HG03280 (cell line): Measurements from ENCODE around the gene KCNJ14.

Experiments used
- ATAC-seq: cut with Tn5 transposase; IDR thresholded peaks from one replicate; pipeline ENCODE4 v1.9.1; 2021; ENCODE audit warnings: mild to moderate bottlenecking, moderate library complexity; ENCODE audit not compliant: unreplicated experiment

KCNJ14 gene

DNA sequence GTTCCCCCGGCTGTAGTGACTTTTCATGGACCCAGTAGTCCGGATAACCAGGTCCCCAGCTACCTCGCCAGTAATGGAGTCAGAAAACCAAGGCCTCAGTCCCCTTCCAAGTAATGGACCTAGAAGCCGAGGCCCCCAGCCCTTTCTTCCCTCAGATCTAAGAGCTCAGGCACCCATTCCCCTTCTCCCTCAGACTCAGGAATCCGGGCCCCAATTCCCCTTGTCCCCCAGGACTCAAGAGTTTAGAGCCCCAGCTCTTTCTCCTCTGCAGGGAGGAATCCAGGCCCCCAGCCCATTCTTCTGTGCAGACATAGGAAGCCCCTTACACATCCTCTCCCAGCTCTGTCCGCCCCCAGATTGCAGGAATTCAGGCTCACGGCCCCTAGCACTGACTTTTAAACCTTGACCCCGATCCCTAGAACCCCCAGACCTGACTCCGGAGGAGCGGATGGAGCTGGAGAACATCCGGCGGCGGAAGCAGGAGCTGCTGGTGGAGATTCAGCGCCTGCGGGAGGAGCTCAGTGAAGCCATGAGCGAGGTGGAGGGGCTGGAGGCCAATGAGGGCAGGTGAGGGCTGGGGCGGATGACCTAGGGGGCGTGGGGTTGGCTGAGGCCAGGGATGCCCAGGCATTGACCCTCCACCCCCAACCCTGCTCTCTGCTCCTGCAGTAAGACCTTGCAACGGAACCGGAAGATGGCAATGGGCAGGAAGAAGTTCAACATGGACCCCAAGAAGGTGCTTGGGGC is 14.7 kb downstream of the KCNJ14 start:
- no peak for ATAC-seq

GRCh38 chr19:48470856-48471255 is 15.5 kb downstream of the KCNJ14 start:
- ATAC-seq: no peak

DNA sequence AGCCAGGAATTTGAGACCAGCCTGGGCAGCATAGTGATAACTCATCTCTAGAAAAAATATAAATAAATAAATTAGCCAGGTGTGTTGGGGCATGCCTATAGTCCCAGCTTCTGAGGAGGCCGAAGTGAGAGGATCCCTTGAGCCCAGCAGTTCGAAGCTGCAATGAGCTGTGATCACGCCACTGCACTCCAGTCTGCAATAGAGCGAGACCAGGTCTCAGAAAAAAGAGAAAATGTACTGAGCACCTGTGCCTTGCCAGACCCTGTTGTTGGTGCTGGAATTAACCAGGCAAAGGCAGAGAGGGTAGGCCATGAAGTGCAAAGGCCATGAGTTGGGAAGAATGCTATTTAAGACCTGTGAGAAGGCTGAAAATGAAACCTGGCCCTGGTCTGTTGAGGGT is 16.5 kb downstream of the KCNJ14 start:
- ATAC-seq: no peak

DNA sequence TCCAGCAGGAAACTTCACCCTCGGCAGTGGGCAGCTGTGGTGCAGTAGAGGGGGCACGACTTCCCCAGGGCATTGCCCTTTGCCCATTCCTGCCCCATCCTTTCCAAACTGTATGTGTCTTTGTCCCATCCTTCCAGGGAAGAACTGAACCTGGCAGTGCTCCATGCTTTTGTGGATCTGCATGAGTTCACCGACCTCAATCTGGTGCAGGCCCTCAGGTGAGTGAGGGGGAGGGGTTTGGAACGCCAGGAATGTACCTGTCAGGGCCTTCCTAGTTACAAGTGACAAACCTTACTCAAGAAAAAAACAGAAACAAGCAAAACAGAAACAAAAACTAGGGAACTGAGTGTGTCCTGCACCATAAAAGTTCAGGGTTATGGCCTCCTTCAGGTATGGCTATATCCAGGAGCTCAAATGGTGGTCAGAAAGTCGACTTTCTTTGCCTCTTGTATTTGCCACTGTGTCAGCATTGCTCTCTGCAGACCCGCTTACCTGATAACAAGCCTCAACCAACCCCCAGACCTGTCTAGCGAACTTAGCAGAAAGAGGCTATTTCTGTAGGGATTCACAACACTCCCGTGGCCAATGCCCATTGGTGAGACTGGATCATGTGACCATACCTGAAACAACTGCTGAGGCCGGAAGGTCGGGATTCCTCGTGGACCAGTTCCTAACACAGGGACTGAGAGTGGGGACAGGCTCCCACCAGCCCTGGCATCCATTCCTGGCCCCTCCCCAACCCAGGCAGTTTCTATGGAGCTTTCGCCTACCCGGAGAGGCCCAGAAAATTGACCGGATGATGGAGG is 18.0 kb downstream of the KCNJ14 start:
- ATAC-seq: no peak

GRCh38 chr19:48474084-48474592 is 18.8 kb downstream of the KCNJ14 start:
- no peak for ATAC-seq

DNA sequence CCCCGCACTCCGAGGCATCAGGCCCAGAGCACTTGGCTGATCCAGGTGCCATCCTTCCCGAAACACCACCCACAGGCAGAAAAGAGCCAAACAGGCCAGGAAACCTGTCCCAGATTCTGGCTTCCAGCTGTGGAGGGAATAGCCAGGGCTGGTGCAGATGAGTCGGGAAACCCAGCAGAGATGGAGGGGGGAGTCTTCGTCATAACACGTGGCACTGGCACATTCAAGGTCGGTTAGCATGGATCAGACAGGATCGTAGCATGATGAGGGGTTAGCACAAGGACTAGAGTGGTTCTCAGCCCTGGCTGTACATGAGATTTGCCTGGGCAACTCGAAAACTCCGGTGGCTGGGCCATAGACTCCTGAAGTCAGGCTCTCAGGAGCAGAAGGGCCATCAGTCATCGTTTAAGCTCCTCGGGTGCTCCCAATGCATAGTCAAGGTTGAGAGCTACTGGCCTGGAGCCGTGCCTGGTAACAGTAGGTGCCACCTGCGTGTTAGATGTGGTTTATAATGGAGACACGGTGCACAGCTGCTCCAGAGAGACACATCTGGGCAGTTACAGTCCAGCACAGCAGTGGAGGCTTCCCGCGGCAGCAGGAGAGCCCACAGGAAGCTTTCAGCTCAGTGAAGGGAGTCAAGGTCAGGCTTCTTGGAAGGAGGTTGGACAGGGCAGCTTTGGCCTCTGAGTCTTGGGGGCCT is 20.1 kb downstream of the KCNJ14 start:
- ATAC-seq: no peak

DNA sequence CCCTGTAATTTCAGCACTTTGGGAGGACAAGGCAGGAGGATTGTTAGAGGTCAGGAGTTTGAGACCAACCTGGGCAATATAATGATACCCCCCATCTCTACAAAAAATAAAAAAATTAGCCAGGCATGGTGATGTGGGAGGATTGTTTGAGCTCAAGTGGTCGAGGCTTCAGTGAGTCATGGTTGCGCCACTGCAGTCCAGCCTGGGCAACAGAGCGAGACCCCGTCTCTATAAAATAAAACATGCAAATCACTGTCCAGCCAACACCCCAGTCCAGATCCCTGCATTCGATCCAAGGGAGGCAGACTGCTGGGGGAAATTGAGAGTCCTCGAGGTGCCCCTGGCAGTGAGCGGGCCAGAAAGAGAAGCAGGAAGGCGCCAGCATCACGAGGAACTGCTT is 20.8 kb downstream of the KCNJ14 start:
- no peak for ATAC-seq

DNA sequence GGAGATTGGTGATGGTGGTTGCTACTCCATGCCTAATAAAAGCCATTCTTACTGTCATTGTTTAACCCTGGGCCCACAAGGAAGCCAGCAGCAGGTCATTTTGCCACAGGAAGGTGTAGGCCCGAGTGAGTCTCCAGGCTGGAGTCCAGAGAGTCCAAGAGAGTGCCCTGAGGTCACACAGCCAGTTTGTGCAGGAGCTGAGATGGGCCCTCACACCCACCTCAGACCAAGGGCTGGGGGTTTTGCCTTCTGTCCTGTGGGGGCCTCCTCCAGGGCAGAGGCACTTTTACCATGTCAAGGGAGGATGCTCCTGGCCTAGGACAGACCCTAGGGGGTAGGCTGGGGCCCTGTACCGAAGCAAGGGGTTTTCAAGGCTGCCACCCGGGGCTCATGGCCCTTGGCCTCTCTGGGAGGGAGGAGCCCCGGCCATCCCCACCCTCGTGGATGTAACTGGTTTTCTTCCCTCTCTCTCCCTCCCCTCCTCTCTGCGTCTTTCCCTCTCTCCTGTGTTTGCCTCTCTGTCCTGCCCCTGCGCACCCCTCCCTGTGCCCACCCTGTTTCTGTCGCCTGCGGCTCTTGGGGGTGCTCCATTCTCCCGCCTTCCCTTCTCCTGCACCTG is 21.8 kb downstream of the KCNJ14 start:
- ATAC-seq: no peak

DNA sequence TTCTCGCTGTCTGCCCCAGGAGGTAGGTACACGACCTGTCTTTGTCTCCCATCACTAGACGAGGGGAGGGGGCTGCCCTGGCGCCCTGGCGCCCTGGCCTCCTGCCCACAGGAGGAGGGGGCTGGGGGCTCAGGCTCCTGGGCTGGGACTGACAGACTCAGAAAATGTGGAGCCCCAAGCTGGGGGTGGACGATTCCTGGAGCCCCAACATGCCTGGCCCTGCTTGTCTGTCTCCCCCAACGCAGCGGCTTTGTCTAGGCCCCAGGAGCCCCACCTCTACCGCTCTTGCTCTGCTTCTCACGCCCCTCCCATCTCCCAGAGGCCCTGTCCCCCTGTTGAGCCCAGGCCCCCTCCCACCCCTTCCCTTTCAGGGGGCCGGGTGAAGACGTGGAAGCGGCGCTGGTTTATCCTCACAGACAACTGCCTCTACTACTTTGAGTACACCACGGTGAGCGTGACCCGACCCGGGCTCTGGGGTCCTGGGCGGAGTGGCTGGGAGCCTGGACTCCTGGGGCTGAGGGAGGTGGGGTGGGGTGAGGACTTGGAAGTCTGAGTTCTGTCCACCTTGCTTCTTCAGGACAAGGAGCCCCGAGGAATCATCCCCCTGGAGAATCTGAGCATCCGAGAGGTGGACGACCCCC is 22.4 kb downstream of the KCNJ14 start:
- ATAC-seq: no peak

DNA sequence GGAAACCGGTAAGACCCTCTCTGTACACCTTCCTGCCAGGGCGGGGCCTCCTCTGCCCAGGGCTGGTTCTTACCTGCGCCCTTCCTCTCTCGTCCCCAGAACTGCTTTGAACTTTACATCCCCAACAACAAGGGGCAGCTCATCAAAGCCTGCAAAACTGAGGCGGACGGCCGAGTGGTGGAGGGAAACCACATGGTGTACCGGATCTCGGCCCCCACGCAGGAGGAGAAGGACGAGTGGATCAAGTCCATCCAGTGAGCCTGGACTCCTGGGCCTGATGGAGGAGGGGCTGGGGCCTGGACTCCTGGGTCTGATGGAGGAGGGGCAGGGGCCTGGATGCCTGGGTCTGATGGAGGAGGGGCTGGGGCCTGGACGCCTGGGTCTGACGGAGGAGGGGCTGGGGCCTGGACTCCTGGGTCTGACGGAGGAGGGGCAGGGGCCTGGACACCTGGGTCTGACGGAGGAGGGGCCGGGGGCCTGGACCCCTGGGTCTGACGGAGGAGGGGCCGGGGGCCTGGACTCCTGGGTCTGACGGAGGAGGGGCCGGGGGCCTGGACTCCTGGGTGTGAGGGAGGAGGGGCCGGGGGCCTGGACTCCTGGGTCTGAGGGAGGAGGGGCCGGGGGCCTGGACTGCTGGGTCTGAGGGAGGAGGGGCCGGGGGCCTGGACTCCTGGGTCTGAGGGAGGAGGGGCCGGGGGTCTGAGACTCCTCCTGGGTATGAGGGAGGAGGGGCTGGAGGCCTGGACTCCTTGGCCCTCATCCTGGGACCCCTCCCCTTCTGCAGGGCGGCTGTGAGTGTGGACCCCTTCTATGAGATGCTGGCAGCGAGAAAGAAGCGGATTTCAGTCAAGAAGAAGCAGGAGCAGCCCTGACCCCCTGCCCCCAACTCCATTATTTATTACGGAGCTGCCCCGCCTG is 23.2 kb downstream of the KCNJ14 start:
- ATAC-seq: no peak

- no peak for ATAC-seq
Measured at GRCh38 chr19:48479686-48480085, 24.3 kb downstream of the KCNJ14 start.

- ATAC-seq: no peak
Measured at GRCh38 chr19:48480183-48480557, 24.8 kb downstream of the KCNJ14 start.

GRCh38 chr19:48480558-48481500 is 25.5 kb downstream of the KCNJ14 start:
- no peak for ATAC-seq

DNA sequence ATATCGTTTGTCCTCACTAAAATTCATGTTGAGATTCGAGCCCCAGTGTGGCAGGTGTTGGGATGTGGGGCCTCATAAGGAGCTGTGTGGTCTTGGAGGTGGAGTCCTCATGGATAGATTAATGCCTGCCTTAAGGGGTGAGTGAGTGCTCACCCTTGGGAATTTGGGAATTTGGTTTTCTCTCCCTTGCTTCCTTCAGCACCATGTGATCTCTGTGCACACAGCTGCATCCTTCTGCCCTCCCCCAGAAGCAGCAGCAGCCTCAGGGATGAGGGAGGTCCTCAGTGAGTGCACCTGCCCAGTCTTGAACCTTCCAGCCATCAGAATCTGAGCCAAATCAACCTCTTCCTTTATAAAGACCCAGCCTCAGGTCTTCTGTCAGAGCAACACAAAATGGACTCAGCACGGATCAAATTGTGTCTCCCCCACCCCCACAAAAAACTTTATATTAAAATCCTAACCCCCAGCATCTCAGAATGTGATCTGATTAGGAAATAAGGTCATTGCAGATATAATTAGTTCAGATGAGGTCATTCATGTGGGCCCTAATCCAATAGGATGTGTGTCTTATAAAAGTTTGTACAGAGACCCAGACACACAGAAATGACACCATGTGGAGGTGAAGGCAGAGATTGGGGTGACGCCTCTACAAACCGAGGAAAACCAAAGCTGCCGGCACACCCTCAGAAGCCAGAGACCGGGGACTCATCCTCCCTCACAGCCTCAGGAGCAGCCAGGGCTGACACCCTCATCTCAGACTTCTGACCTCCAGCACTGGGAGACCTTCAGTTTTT is 26.7 kb downstream of the KCNJ14 start:
- ATAC-seq: no peak

- no peak for ATAC-seq
Measured at GRCh38 chr19:48483301-48483700, 27.9 kb downstream of the KCNJ14 start.

GRCh38 chr19:48484247-48484893 is 29.0 kb downstream of the KCNJ14 start:
- no peak for ATAC-seq

DNA sequence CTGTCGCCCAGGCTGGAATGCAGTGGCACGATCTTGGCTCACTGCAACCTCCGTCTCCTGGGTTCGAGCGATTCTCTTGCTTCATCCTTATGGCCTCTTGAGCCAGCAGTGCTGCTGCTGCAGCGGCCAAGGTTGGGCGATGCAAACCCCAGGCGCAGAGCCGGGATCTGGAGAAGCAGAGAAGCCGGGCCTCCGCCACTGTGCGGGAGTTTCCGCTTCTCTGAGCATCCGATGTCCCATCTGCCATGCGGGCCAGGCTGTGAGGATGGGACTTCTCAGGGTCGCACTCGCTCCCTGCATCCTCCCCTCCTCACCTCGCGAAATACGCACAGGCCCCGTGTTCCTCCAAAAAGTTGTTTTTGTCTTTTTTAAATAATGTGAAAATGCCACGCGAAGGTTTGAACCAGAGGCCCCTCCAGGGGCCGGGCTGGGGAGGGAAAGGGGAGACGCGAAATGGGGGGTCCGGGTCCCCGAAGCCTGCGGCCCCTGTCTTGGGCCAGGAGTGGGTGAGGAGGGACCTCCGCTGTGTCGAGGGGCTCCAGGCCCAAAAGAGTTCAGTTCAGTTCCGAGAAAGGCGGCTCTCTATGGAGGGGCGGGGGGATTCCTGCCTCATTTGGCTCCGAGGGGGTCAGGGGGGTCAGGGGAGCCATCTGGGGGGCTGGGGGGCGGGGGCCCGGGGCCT is 29.7 kb downstream of the KCNJ14 start:
- ATAC-seq: no peak
